Measurements from ENCODE around the gene PET100.
A peak's percentile ranks its signal among the peaks of the same experiment; 100 is the strongest.

DNA sequence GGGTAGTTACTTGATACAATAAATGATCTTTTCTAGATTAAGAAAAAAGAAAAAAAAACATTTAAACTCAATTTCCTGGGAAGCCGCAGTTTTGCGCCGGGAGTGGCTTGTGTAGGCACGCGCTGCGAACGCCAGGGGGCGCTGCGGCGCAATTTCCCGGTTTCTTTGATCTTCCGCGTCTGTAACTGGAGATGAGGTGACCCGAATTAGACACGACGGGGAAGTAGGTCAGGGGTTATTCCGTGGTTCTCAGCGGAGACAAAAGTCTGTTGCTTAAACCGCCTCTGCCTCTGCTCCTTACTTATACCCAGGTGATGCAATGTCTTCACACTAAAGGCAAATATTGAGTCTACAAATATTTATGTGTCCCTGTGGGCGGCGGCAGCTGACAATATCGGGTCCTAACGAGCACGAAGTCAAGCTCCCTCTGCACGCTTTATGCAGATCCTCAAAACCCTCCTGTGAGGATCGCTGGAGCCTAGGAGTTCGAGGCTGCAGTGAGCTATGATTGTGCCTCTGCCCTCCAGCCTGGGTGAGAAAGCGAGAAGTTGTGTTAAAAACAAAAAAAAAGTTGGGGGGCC is 22.6 kb downstream of the PET100 start:
- TF ChIP-seq, protein P1, sequence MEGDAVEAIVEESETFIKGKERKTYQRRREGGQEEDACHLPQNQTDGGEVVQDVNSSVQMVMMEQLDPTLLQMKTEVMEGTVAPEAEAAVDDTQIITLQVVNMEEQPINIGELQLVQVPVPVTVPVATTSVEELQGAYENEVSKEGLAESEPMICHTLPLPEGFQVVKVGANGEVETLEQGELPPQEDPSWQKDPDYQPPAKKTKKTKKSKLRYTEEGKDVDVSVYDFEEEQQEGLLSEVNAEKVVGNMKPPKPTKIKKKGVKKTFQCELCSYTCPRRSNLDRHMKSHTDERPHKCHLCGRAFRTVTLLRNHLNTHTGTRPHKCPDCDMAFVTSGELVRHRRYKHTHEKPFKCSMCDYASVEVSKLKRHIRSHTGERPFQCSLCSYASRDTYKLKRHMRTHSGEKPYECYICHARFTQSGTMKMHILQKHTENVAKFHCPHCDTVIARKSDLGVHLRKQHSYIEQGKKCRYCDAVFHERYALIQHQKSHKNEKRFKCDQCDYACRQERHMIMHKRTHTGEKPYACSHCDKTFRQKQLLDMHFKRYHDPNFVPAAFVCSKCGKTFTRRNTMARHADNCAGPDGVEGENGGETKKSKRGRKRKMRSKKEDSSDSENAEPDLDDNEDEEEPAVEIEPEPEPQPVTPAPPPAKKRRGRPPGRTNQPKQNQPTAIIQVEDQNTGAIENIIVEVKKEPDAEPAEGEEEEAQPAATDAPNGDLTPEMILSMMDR (IDR thresholded peaks at IDR 0.05 in 4 of 5, conservative IDR thresholded peaks at IDR 0.05 in 1 of 5): peak; percentile 93 to 99 (median 98)
- TF ChIP-seq POLR2A (IDR thresholded peaks at IDR 0.05): no peak

All from gastrocnemius medialis (tissue), 4 donors.